Hematopoietic multipotent progenitor cell treated with erythropoietin and hydrocortisone succinate and interleukin-3 and kit ligand, for 6 days (in vitro differentiated cells): ENCODE data around the gene GRAMD1A.
"Not testable (repeated sequence)": the region's sequence is repeated elsewhere in the genome, so short reads cannot be mapped to it uniquely, and the experiment has no call there.

Source experiments
- DNase-seq: peaks from one replicate; pipeline ENCODE4 v3.0.0-alpha.2; 2015

The GRAMD1A gene

GRCh38 chr19:34979819-34980640 lies 20.1 kb upstream of the GRAMD1A start:
- DNase-seq = no peak

DNA sequence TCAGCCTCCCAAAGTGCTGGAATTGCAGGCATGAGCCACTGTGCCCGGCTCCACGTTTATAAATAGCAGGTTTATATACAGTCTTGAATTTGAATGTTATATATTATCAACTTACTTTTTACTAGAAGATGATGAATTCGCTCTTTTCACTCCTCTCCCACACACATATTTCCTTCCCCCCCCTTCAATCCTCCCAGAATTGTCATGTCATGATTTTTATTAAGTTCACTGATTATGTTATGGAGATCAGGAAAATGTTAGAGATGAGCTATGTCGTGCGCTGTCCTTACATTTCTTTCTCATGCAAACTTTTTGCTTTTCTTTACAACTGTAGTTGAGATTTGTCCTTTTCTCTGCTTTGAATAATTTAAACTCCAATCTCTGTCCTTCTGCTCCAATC lies 17.8 kb upstream of the GRAMD1A start:
- no peak for DNase-seq

- no peak for DNase-seq
Measured at GRCh38 chr19:34983786-34984185, 16.3 kb upstream of the GRAMD1A start.

DNA sequence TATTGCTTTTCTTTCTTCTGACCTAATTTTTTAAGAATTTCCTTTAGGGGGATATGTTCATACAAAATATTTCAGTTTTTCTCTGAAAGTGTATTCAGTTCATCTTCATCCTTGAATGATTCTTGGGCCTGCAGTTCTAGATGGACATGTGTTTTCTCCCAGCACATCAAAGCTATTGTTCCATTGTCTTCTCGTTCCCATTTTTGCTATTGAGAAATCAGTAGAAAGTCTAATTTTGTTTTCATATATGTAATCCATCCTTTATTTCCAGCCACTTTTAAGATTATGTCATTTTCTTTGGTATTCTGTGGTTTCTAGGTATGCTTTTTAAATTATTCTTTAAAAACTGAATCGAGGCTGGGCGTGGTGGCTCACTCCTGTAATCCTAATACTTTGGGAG lies 15.8 kb upstream of the GRAMD1A start:
- DNase-seq = no peak

GRCh38 chr19:34985249-34986022 lies 14.7 kb upstream of the GRAMD1A start:
- no peak for DNase-seq

DNA sequence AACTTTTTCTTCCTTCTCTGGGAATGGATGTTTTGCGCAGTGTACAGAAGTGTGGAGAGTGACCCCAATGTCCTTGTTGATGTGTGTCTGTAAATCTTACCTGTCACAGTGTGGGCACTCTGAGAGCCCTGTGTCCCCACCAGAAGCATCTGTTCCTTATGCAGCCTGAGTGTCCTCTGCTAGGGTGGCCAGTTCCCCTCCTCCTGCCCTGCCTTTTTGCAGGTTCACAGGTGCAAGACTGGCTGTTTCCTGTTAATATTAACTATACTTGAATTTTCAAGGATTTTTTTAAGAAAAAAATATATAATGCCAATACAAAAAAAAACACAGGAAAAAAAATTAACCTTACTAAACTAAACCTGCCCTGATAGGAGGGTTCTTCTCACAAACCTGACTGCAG lies 12.0 kb upstream of the GRAMD1A start:
- no peak for DNase-seq

DNA sequence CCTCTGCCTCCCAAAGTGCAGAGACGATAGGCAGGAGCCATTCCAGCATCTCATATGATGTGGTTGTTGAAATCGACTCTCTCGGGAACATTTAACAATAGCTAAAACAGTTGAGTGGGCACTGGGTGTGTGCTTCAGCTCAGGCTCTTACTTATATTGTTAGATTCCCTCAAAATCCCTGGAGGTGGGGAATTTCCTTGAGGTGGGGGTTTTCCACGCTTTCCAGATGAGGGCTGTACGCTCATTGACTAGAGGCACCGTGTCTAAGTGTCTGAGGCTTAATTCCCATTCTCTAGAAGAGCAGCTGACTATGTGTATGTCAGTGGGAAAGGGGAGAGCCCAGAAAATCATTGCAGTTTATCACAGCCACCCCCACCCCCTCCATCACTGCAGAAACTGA lies 10.8 kb upstream of the GRAMD1A start:
- DNase-seq = no peak

DNA sequence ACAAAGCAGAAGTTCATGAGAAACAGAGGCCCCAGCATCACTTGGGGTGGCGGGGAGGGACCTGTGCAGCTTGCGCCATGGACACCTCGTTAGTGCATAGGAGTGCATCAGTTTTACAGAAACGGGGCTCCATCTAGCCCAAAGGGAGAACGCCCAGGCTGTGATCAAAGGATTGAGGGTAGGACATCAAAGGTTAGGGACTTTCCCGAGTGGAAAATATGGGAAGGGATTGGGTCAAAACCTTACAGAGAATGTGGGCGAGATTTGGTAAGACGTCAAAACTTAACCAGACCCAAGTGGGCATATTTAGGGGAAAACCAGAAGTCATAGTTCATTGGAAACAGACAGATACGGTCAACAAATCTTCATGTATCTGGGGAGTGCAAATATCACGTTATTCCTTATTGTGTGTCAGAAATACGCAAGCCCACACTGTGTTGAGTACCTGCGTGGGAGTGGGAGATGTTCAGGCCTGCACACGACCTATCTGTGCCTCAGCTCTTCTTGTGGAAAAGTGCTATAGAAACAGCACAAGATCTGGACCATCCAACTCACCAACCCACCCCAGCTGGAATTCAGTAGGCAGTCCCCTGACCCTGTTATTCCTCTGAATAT lies 9.4 kb upstream of the GRAMD1A start:
- no peak for DNase-seq

DNA sequence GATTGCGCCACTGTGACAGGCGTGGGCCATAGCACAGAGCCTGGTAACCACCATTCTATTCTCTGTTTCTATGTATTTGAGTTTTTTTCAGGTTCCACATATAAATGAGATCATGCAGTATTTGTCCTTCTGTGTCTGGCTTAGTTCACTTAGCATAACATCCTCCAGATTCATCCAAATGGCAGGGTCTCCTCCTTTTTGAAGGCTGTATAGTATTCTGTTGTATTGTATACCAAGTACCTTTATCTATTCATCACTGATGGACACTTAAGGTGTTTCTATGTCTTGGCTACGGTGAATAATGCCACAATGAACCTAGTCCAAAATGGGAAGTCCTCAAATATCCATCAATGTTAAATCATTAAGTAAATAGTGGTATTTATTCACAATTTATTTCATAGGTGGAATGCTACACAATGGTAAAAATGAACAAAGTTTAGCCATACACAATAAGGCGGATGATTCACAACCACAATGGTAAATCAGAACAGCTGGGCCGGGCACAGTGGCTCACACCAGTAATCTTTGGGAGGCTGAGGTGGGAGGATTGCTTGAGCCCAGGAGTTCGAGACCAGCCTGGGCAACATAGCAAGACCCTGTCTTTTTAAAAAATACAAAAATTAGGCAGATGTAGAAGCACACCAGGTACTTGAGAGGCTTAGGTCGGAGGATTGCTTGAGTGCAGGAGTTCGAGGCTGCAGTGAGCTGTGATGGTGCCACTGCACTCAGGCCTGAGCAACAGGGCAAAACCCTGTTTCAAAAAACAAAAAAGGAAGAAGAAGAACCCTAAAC lies 8.4 kb upstream of the GRAMD1A start:
- no peak for DNase-seq

DNA sequence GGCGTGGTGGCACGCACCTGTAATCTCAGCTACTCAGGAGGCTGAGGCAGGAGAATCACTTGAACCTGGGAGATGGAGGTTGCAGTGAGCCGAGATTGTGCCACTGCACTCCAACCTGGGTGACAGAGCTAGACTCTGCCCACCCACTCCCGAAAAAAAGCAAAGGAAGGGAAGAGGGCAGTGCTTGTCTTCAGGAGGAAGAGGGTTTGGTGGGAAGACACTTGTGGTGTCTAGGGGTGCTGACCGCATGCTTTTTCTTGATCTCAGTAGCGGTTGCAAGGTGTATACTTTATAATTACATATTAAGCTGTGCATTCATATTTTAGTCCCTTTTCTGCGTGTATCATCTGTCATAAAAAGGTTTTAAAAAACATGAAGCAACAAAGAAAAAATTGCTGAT lies 7.5 kb upstream of the GRAMD1A start:
- DNase-seq = not testable (repeated sequence)

DNA sequence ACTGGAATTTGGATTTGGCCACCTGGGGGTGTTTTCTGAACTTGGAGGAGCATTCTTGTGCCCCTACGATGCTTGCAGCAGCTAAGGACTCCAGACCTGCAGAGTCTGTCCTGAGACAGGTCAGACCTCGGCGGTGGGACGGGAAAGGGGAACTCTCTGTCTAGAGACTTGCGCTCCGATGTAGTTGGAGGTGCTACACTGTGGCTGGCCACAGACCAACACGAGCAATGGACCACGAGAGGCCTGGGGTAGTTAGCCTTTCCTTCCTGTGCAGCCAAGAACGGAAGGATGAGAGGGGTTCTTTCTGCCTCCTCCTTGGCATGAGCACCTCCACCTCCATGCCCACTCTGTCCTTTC lies 5.9 kb upstream of the GRAMD1A start:
- DNase-seq = no peak

DNA sequence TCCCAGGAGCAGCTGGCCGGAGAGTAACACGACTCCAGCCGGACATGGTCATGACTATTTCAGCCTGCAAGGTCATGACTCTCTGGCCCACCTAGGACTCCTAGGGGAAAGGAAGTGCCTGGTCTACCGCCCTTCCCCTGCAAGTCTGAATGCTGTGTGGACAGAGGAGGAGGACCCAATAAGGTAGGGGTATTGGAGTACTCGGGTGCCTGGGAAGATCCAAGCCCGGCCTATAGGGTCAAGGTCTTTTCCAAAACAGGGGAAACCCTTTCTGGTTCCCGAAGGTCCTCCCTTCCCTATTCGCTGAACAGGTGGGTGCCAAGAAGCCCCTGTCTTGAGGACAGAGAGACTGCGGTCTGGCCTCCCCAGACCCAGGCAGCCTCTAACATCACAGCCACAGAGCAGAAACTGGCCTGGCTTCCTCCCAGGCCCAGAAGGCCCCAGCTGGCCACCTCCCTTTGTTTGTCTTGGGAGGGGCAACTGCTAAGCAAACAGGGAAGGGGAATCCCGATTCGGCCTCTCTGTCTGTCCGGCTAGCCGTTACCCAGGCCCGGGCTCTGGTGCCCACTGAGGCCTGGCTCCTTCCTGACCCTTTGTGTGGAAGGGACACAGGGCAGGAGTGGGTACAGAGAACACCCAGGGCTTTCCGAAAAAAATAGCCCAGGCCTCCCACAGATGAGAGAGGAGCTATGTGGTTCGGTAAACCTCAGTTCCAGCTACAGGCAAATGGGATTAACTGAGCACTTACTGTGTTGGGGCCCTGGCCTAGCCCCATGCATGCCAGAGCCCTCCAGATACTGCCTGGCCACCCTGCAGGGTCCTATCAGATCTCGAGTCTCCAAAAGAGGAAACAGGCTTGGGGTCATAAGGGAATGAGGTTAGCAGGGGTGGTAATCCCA lies 5.2 kb upstream of the GRAMD1A start:
- no peak for DNase-seq

DNA sequence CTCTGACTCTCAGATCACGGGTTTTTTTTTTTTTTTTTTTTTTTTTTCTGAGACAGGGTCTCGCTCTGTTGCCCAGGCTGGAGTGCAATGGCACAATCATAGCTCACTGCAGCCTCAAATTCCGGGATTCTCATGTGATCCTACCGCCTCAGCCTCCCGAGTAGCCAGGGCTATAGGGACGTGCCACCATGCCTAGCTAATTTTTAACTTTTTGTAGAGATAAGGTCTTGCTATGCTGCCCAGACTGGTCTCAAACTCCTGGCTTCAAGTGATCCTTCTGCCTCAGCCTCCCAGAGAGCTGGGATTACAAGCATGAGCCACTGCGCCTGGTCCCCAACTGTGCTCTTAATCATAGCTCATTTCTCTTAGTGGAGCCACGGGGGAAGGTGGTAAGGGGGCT lies 4.6 kb upstream of the GRAMD1A start:
- DNase-seq = no peak

- DNase-seq = peak; percentile 26
Measured at GRCh38 chr19:34997071-34997617, 3.0 kb upstream of the GRAMD1A start.

- not testable (repeated sequence) for DNase-seq
Measured at GRCh38 chr19:34998224-34998623, 1.9 kb upstream of the GRAMD1A start.

DNA sequence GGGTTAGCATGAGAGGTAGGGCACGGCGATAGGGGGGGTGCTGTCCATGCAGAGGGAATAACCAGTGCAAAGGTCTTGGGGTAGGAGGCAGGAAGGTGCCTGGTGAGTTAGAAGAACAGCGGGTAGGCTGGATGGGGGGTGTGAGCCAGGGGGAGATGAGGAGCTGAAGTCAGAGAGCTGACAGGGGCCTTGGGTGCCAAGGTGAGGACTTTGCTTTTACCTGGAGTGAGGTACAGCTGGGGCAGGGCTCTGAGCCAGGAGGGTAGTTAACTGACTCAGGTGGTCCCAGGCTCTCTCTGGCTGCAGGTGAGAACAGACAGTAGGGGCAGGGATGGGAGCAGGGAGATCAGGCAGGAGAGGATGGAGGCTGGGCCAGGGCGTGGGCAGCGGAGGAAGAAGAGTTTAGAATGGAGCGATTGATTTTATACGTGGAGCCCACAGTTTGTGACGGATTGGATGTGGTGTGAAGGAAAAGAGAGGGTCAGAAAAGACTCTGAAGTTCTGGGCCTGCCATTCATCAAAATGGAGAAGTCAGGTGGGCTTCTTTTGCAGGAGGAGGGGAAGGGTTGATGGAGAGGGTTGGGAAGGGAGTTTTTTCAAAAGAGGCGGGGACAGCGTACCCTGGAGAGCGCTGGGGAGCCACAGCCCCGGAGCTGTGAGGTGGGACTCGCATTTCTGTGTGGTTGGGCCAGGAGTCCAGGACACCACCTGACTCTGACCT lies 1.2 kb upstream of the GRAMD1A start:
- DNase-seq = no peak

DNA sequence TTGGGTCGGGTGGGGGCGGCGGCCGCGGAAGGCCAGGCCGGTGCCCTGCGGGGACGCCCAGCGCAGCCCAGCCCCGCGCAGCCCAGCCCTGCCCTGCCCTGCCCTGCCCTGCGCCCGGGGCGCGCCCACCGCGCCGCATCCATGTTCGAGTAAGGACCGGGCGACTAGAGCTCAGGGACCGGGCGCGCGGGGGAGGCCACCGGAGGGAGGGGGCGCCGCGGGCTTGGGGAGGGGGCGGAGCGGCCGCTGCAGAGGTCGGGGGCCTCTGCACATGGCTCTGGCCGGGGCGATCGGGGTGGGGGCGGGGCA lies 169 bp downstream of the GRAMD1A start:
- no peak for DNase-seq

- DNase-seq = peak; percentile 71
Measured at GRCh38 chr19:35000647-35001501, 751 bp downstream of the GRAMD1A start.

- no peak for DNase-seq
Measured at GRCh38 chr19:35002037-35002535, 2.0 kb downstream of the GRAMD1A start.
